Measurements from ENCODE around the gene TEX48. TPM values are rescaled to one million over a fixed set of nuclear protein-coding genes. Genes with fewer than 3 reads are reported as not detected.

The TEX48 gene
- polyA plus RNA-seq, 1 donor from 2014 or later = not detected

- Histone ChIP-seq H3K36me3 (ENCODE audit: insufficient read depth, low read length) (no peaks in the 10 kb centered on the region), H4K20me1 (ENCODE audit: insufficient read depth) (no peaks in the 10 kb centered on the region), H3K9me2 (ENCODE audit: insufficient read depth, low read length) (no peaks in the 10 kb centered on the region), H3F3A (ENCODE audit: insufficient read depth, low read length, poor library complexity, severe bottlenecking) (no peaks in the 10 kb centered on the region), H2AFZ (ENCODE audit: low read depth, low read length) (no peak overlapping the region), H3K4me2 (ENCODE audit: low read length) (no peak overlapping the region), H3K27ac (ENCODE audit: low read length) (no peak overlapping the region), H3K4me3 (ENCODE audit: low read length) (no peak overlapping the region), H3K9me3 (ENCODE audit: low read length) (no peaks in the 10 kb centered on the region), H3K27me3 (ENCODE audit: insufficient read depth, low read depth, low read length) (no peaks in the 10 kb centered on the region), H3K79me2 (replicated peaks; ENCODE audit: insufficient read depth, low read length) (no peaks in the 10 kb centered on the region), H3K9ac (ENCODE audit: low read length) (peak overlapping the region; percentile 1)
- TF ChIP-seq EZH2 (IDR thresholded peaks at IDR 0.05; ENCODE audit: borderline replicate concordance, insufficient read depth, low read length, poor library complexity, severe bottlenecking) (no peak), POLR2AphosphoS5 (IDR thresholded peaks at IDR 0.05) (peak; percentile 18)
These were observed 39.6 kb upstream of the TEX48 start for GRCh38 chr9:114721491-114722079.

GRCh38 chr9:114720086-114720676 lies 38.2 kb upstream of the TEX48 start:
- H3K79me2 ChIP-seq (replicated peaks; ENCODE audit: insufficient read depth, low read length) = no peaks in the 10 kb centered on the region
- TF ChIP-seq REST (IDR thresholded peaks at IDR 0.05; ENCODE audit: borderline replicate concordance) = no peak
- TF ChIP-seq CTCF (IDR thresholded peaks at IDR 0.05; ENCODE audit: poor library complexity, severe bottlenecking) = no peak
- TF ChIP-seq TAF1 (IDR thresholded peaks at IDR 0.05; ENCODE audit: low read depth) = no peak
- TF ChIP-seq POLR2AphosphoS5 (IDR thresholded peaks at IDR 0.05) = no peak
- no peak for TF ChIP-seq EZH2 (IDR thresholded peaks at IDR 0.05; ENCODE audit: borderline replicate concordance, insufficient read depth, low read length, poor library complexity, severe bottlenecking)
- TF ChIP-seq RAD21 (conservative IDR thresholded peaks at IDR 0.05) = no peak
- no peak for TF ChIP-seq EP300 (conservative IDR thresholded peaks at IDR 0.05; ENCODE audit: poor library complexity, severe bottlenecking)
- no peak for TF ChIP-seq MXI1 (conservative IDR thresholded peaks at IDR 0.05; ENCODE audit: poor library complexity, severe bottlenecking)
- no peak for TF ChIP-seq SMC3 (conservative IDR thresholded peaks at IDR 0.05; ENCODE audit: poor library complexity)

More at GRCh38 chr9:114720086-114720676, 38.2 kb upstream of the TEX48 start:
- Histone ChIP-seq H3K9me3 (ENCODE audit: low read length) (no peaks in the 10 kb centered on the region), H3K9ac (ENCODE audit: low read length) (no peak overlapping the region), H3K4me2 (ENCODE audit: low read length) (no peak overlapping the region), H3K4me3 (ENCODE audit: low read length) (no peak overlapping the region), H3K27me3 (ENCODE audit: insufficient read depth, low read depth, low read length) (no peaks in the 10 kb centered on the region), H4K20me1 (ENCODE audit: insufficient read depth) (no peaks in the 10 kb centered on the region), H3F3A (ENCODE audit: insufficient read depth, low read length, poor library complexity, severe bottlenecking) (no peaks in the 10 kb centered on the region), H3K27ac (ENCODE audit: low read length) (no peak overlapping the region), H3K36me3 (ENCODE audit: insufficient read depth, low read length) (no peaks in the 10 kb centered on the region), H3K9me2 (ENCODE audit: insufficient read depth, low read length) (no peaks in the 10 kb centered on the region), H2AFZ (ENCODE audit: low read depth, low read length) (no peak overlapping the region)
